Measurements from ENCODE around the gene TMEM143. TPM values are rescaled to one million over a fixed set of nuclear protein-coding genes. Genes with fewer than 3 reads are reported as not detected.

TMEM143 gene
- polyA plus RNA-seq, 1 donor from 2014 or later = 16.2 TPM

DNA sequence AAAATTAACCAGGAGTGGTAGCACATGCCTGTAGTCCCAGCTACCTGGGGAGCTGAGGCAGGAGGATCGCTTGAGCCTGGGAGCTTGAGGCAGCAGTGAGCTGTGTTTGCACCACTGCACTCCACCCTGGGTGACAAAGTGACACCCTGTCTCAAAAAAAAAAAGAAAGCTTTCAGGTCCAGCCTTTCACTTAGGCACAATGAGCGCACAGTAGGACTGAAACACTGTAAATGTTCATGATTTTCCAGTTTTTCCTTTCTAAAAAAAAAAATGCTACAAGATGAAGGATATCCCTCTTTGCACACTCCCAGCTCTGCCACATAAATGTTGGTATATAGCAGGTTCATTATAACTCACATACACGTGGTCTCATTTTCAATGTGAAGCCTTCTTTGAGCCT lies 76.0 kb downstream of the TMEM143 start:
- H3K4me1 Mint-ChIP-seq = peaks cover 0 to 7% (median 7%) of the 10 kb centered on the region in 3 donors
- H3K27ac Mint-ChIP-seq = no peak overlapping the region
- no peak overlapping the region for H3K4me3 Mint-ChIP-seq
- peaks cover 3 to 12% (median 6%) of the 10 kb centered on the region in 3 donors for H3K9me3 Mint-ChIP-seq
- H3K36me3 Mint-ChIP-seq = no peaks in the 10 kb centered on the region
- H3K27me3 Mint-ChIP-seq = no peaks in the 10 kb centered on the region

DNA sequence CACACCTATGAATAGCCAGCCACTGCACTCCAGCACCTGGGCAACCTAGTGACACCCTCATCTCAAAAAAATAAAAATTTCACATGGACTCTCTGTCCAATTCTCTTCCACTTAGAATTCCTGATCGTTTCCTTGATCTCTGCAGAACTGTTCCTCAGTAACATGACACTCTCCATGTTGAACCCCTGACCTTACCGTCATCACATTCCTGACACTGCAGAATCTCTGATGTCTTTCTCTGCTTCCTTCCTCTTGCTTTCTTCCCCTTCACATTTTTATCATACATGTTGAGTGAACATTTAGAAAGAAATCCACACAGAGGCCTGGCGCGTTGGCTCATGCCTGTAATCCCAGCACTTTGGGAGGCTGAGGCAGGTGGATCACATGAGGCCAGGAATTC lies 78.8 kb downstream of the TMEM143 start:
- Mint-ChIP-seq H3K27me3 (peaks cover 2% of the 10 kb centered on the region), H3K4me3 (no peak overlapping the region), H3K27ac (no peak overlapping the region)

DNA sequence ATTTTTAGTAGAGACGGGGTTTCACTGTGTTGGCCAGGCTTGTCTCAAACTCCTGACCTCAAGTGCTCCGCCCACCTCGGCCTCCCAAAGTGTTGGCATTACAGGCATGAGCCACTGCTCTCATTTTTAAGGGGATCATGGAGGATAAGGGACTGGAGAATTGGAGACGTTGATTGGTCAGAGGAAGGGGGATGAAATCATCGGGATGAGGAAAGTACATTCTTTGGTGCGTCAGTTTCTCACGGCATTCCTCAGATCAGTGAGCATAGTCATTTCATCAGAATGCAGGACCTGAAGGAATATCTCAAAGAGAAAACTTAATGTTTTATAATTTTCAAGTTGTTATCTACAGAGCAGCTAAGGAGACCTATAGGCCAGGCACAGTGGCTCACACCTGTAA lies 79.8 kb downstream of the TMEM143 start:
- Mint-ChIP-seq H3K9me3 (peaks cover 3 to 12% (median 6%) of the 10 kb centered on the region in 3 donors), H3K27me3 (peaks cover 2% of the 10 kb centered on the region), H3K27ac (no peak overlapping the region), H3K36me3 (no peaks in the 10 kb centered on the region), H3K4me1 (no peaks in the 10 kb centered on the region), H3K4me3 (no peak overlapping the region)

More for the DNA sequence above, 78.8 kb downstream of the TMEM143 start:
- no peaks in the 10 kb centered on the region for H3K4me1 Mint-ChIP-seq
- H3K9me3 Mint-ChIP-seq = peaks cover 3 to 12% (median 6%) of the 10 kb centered on the region in 3 donors
- no peaks in the 10 kb centered on the region for H3K36me3 Mint-ChIP-seq

Other genes starting within 250 kb of the TMEM143 start
- gene LIG1, start 193.6 kb downstream of the TMEM143 start, polyA plus RNA-seq = 30.1 TPM
- 2.4 TPM for gene ZSWIM9, start 193.3 kb downstream of the TMEM143 start, polyA plus RNA-seq
- 85.7 TPM for gene CARD8, start 108.0 kb downstream of the TMEM143 start, polyA plus RNA-seq
- gene ZNF114, start 93.9 kb downstream of the TMEM143 start, polyA plus RNA-seq = 0.30 TPM
- gene EMP3, start 38.4 kb downstream of the TMEM143 start, polyA plus RNA-seq = 586 TPM
- not detected for gene SYNGR4, start 427 bp upstream of the TMEM143 start, polyA plus RNA-seq
- 29.2 TPM for gene KDELR1, start 27.6 kb upstream of the TMEM143 start, polyA plus RNA-seq
- gene GRIN2D, start 29.7 kb upstream of the TMEM143 start, polyA plus RNA-seq = not detected
- 40.3 TPM for gene GRWD1, start 82.0 kb upstream of the TMEM143 start, polyA plus RNA-seq
- gene KCNJ14, start 91.6 kb upstream of the TMEM143 start, polyA plus RNA-seq = 0.48 TPM
- 31.8 TPM for gene CYTH2, start 105.4 kb upstream of the TMEM143 start, polyA plus RNA-seq
- gene LMTK3, start 147.9 kb upstream of the TMEM143 start, polyA plus RNA-seq = not detected
- gene SULT2B1, start 188.2 kb upstream of the TMEM143 start, polyA plus RNA-seq = not detected
- not detected for gene SPACA4, start 242.8 kb upstream of the TMEM143 start, polyA plus RNA-seq

Data from IgD-negative memory B cell (primary cell).